WTC11 (cell line): ENCODE data around the gene SPACA9. TPM values are rescaled to one million over a fixed set of nuclear protein-coding genes. Genes with fewer than 3 reads are reported as not detected.

Experiments used
- ATAC-seq: fragments of 200-7000 bp; cut with Tn5 transposase; 2 replicates; pipeline ENCODE4 v1.10.0; 2021; ENCODE audit warnings: mild to moderate bottlenecking, moderate library complexity
- CTCF ChIA-PET: fragments of 300-600 bp; sonication (Branson Sonifier 250); formaldehyde crosslinking; loops from one replicate; lab custom pipeline; 2021; ENCODE audit warnings: antibody characterized with exemption; lab: Charles Lee
- POLR2A ChIA-PET: fragments of 350-600 bp; sonication (Branson Sonifier 250); formaldehyde crosslinking; loops from one replicate; lab custom pipeline; 2021; ENCODE audit warnings: antibody characterized with exemption; lab: Charles Lee
- DNase-seq: peaks from one replicate; pipeline ENCODE4 v3.0.0; 2021; ENCODE audit warnings: low spot score
- H3K27ac Mint-ChIP-seq: 2 replicates; pipeline ENCODE4 v1.8.0; 2021; ENCODE audit warnings: mixed read lengths
- H3K27me3 Mint-ChIP-seq: 2 replicates; pipeline ENCODE4 v1.8.0; 2021; ENCODE audit warnings: low read depth, mild to moderate bottlenecking, moderate library complexity, mixed read lengths
- H3K36me3 Mint-ChIP-seq: 2 replicates; pipeline ENCODE4 v1.8.0; 2021; ENCODE audit warnings: mixed read lengths
- H3K4me1 Mint-ChIP-seq: 2 replicates; pipeline ENCODE4 v1.8.0; 2022; ENCODE audit warnings: mixed read lengths
- H3K4me3 Mint-ChIP-seq: 2 replicates; pipeline ENCODE4 v1.8.0; 2021; ENCODE audit warnings: mild to moderate bottlenecking, moderate library complexity, mixed read lengths
- H3K9me3 Mint-ChIP-seq: 2 replicates; pipeline ENCODE4 v1.8.0; 2021; ENCODE audit warnings: mixed read lengths
- CREB1 ChIP-seq: sonication (generic); formaldehyde crosslinking; IDR thresholded peaks from 2 replicates; pipeline ENCODE4 v1.8.0; 2023; ENCODE audit warnings: mild to moderate bottlenecking, missing genetic modification reagents
- ETV6 ChIP-seq: sonication (generic); formaldehyde crosslinking; IDR thresholded peaks from 2 replicates; pipeline ENCODE4 v1.8.1; 2022; ENCODE audit warnings: mild to moderate bottlenecking, missing genetic modification reagents
- FOXJ3 ChIP-seq: sonication (generic); formaldehyde crosslinking; IDR thresholded peaks from 2 replicates; pipeline ENCODE4 v1.9.0; 2021; ENCODE audit warnings: missing genetic modification reagents, mild to moderate bottlenecking, borderline replicate concordance
- GABPB1 ChIP-seq: sonication (generic); formaldehyde crosslinking; IDR thresholded peaks from 2 replicates; pipeline ENCODE4 v1.8.1; 2023; ENCODE audit warnings: mild to moderate bottlenecking, missing genetic modification reagents
- GRHL2 ChIP-seq: fragments of 250-450 bp; sonication (Bioruptor Pico); IDR thresholded peaks from 2 replicates; pipeline ENCODE4 v1.8.0; 2022; ENCODE audit warnings: mild to moderate bottlenecking, moderate library complexity; ENCODE audit not compliant: insufficient replicate concordance, severe bottlenecking
- IRF2 ChIP-seq: sonication (generic); formaldehyde crosslinking; IDR thresholded peaks from 2 replicates; pipeline ENCODE4 v1.8.0; 2022; ENCODE audit warnings: low read depth, missing genetic modification reagents, borderline replicate concordance
- JAZF1 ChIP-seq: fragments of 250-450 bp; sonication (Bioruptor Pico); IDR thresholded peaks from 2 replicates; pipeline ENCODE4 v1.9.0; 2021; ENCODE audit warnings: moderate library complexity, mild to moderate bottlenecking, inconsistent platforms
- NR1H2 ChIP-seq: sonication (generic); formaldehyde crosslinking; IDR thresholded peaks from 2 replicates; pipeline ENCODE4 v1.9.0; 2021; ENCODE audit warnings: mild to moderate bottlenecking, moderate library complexity, missing genetic modification reagents
- PRRX2 ChIP-seq: fragments of 250-450 bp; sonication (Bioruptor Pico); IDR thresholded peaks from 2 replicates; pipeline ENCODE4 v1.8.0; 2021; ENCODE audit warnings: mild to moderate bottlenecking
- TCF7 ChIP-seq: sonication (generic); formaldehyde crosslinking; IDR thresholded peaks from 2 replicates; pipeline ENCODE4 v1.8.0; 2022; ENCODE audit warnings: mild to moderate bottlenecking, low read depth, missing genetic modification reagents, moderate library complexity
- ZBTB21 ChIP-seq: sonication (generic); formaldehyde crosslinking; IDR thresholded peaks from 2 replicates; pipeline ENCODE4 v1.8.1; 2023; ENCODE audit warnings: mild to moderate bottlenecking, missing genetic modification reagents, borderline replicate concordance
- ZNF138 ChIP-seq: sonication (generic); formaldehyde crosslinking; conservative IDR thresholded peaks from 2 replicates; pipeline ENCODE4 v1.8.1; 2022; ENCODE audit warnings: mild to moderate bottlenecking, moderate library complexity, missing genetic modification reagents
- ZNF263 ChIP-seq: sonication (generic); formaldehyde crosslinking; IDR thresholded peaks from 2 replicates; pipeline ENCODE4 v1.8.1; 2022; ENCODE audit warnings: low read depth, mild to moderate bottlenecking, moderate library complexity, missing genetic modification reagents
- ZNF671 ChIP-seq: fragments of 250-450 bp; sonication (Bioruptor Pico); IDR thresholded peaks from 2 replicates; pipeline ENCODE4 v1.8.0; 2021; ENCODE audit warnings: mild to moderate bottlenecking
- total RNA-seq: library from RNA; stranded (reverse); gene quantifications from 3 replicates; pipeline ENCODE4 v1.2.3, GENCODE V29; 2021
- TF ChIP-seq, protein P1 (sequence below): sonication (generic); formaldehyde crosslinking; conservative IDR thresholded peaks from 2 replicates; pipeline ENCODE4 v1.8.1; 2023; ENCODE audit warnings: mild to moderate bottlenecking, low read depth, missing genetic modification reagents, moderate library complexity
- TF ChIP-seq, protein P2 (sequence below): sonication (generic); formaldehyde crosslinking; IDR thresholded peaks from 2 replicates; pipeline ENCODE4 v1.8.1; 2022; ENCODE audit warnings: low read depth, mild to moderate bottlenecking, moderate library complexity, missing genetic modification reagents, borderline replicate concordance
- TF ChIP-seq, protein P3 (sequence below): fragments of 200-600 bp; IDR thresholded peaks from 2 replicates; pipeline ENCODE4 v1.8.0; 2022; ENCODE audit warnings: antibody characterized with exemption
- TF ChIP-seq, protein P4 (sequence below): fragments of 250-450 bp; sonication (Bioruptor Pico); conservative IDR thresholded peaks from 2 replicates; pipeline ENCODE4 v1.9.0; 2021; ENCODE audit warnings: mild to moderate bottlenecking

SPACA9 gene
- total RNA-seq, 1 experiment from 2014 or later, result 0.48 TPM

DNA sequence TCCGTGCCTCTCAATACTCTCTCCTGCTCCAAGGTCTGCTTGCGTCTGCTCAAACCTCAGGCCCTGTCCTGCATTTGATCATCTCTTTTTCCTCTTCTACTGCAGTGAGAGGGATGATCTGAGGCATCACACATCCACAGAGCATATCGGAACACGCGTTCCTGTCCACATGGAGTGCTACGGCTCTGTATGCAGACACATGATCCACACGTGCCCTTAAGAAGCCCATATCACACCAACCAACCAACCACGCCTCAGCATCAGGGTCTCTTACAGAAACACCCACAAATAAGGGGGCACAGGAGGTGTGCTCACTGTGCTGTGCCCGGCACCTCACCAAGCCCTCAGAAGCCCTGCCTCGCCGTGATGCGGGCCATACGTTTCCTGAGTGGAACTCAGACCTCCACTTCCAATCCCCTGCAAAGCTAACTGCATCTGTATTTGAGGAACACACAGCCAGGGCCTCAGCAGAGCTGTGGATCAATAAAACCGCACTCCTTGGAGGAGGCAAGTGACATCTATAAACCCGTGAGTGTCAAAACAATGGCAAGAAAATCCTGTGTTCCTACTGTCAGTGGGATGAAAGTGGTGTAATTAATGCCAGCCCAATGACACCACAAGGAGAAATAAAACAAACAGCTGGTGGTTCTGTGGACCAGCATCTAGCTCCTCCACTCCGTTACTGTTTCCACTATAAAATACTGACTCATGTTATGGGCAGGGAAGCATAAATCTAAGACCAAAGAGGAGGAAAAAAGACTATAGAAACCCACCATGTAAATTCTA, 41.0 kb upstream of the SPACA9 start:
- no peak for ATAC-seq
- peaks cover 2% of the 10 kb centered on the region; the same call in 1 of the 2 replicates for H3K4me1 Mint-ChIP-seq
- no peak for TF ChIP-seq PRRX2
- TF ChIP-seq CREB1, result no peak
- no peak for TF ChIP-seq ZBTB21
- TF ChIP-seq, protein P1, sequence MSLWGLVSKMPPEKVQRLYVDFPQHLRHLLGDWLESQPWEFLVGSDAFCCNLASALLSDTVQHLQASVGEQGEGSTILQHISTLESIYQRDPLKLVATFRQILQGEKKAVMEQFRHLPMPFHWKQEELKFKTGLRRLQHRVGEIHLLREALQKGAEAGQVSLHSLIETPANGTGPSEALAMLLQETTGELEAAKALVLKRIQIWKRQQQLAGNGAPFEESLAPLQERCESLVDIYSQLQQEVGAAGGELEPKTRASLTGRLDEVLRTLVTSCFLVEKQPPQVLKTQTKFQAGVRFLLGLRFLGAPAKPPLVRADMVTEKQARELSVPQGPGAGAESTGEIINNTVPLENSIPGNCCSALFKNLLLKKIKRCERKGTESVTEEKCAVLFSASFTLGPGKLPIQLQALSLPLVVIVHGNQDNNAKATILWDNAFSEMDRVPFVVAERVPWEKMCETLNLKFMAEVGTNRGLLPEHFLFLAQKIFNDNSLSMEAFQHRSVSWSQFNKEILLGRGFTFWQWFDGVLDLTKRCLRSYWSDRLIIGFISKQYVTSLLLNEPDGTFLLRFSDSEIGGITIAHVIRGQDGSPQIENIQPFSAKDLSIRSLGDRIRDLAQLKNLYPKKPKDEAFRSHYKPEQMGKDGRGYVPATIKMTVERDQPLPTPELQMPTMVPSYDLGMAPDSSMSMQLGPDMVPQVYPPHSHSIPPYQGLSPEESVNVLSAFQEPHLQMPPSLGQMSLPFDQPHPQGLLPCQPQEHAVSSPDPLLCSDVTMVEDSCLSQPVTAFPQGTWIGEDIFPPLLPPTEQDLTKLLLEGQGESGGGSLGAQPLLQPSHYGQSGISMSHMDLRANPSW (CRISPR knock-in tag), result no peak
- TF ChIP-seq GABPB1, result no peak
- TF ChIP-seq, protein P2, sequence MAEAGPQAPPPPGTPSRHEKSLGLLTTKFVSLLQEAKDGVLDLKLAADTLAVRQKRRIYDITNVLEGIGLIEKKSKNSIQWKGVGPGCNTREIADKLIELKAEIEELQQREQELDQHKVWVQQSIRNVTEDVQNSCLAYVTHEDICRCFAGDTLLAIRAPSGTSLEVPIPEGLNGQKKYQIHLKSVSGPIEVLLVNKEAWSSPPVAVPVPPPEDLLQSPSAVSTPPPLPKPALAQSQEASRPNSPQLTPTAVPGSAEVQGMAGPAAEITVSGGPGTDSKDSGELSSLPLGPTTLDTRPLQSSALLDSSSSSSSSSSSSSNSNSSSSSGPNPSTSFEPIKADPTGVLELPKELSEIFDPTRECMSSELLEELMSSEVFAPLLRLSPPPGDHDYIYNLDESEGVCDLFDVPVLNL (CRISPR knock-in tag), result no peak
- no peak for TF ChIP-seq JAZF1
- TF ChIP-seq ZNF671 (CRISPR knock-in tag), result no peak
- TF ChIP-seq, protein P3, sequence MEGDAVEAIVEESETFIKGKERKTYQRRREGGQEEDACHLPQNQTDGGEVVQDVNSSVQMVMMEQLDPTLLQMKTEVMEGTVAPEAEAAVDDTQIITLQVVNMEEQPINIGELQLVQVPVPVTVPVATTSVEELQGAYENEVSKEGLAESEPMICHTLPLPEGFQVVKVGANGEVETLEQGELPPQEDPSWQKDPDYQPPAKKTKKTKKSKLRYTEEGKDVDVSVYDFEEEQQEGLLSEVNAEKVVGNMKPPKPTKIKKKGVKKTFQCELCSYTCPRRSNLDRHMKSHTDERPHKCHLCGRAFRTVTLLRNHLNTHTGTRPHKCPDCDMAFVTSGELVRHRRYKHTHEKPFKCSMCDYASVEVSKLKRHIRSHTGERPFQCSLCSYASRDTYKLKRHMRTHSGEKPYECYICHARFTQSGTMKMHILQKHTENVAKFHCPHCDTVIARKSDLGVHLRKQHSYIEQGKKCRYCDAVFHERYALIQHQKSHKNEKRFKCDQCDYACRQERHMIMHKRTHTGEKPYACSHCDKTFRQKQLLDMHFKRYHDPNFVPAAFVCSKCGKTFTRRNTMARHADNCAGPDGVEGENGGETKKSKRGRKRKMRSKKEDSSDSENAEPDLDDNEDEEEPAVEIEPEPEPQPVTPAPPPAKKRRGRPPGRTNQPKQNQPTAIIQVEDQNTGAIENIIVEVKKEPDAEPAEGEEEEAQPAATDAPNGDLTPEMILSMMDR, result no peak
- no peak for TF ChIP-seq NR1H2 (CRISPR knock-in tag)
- TF ChIP-seq, all 79 proteins: peak for 0
- Mint-ChIP-seq H3K27ac (0 out of 2 replicates have a peak overlapping the region, but pooled peaks have one; percentile 21), H3K4me3 (no peak overlapping the region), H3K9me3 (no peaks in the 10 kb centered on the region), H3K27me3 (no peaks in the 10 kb centered on the region), H3K36me3 (no peaks in the 10 kb centered on the region)
- CTCF ChIA-PET, result interaction anchor here (0.6 to 2.3 kb wide), 3 partner anchors 9 to 246 kb away, joined by 3 to 7 read pairs (median 5); no protein-coding TSS in a partner anchor
- POLR2A ChIA-PET, result no interaction called here
- no peak for DNase-seq

DNA sequence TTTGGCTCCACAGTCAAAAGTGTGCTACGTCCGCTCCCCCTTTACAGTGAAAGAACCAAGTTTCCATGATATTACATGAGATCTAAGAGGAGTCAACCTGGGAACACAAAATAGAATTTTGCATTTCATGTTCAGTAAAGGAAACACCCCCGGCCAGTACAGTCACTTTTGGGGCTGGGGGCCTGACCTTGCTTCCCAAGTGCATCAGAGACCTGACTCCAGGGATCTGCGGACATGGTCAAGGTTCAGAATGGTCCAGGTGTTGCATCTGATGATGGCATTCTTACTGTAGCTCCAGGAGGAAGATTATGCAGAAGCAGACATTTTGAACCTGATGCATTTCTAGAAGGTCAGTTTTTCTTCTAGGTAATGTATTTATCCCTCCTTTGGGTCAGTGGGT, 40.4 kb upstream of the SPACA9 start:
- Mint-ChIP-seq H3K36me3 (no peaks in the 10 kb centered on the region), H3K9me3 (no peaks in the 10 kb centered on the region), H3K4me1 (peaks cover 2% of the 10 kb centered on the region; the same call in 1 of the 2 replicates), H3K27ac (no peak overlapping the region), H3K4me3 (no peak overlapping the region), H3K27me3 (no peaks in the 10 kb centered on the region)
- DNase-seq (no peak), ATAC-seq (no peak)
- ChIA-PET POLR2A (no interaction called here), CTCF (interaction anchor here (1.5 kb wide), 1 partner anchor 9 kb away, joined by 5 read pairs; no protein-coding TSS in a partner anchor)
- TF ChIP-seq IRF2 (CRISPR knock-in tag) (no peak), ETV6 (CRISPR knock-in tag) (no peak), TCF7 (no peak), GRHL2 (no peak), ZNF263 (CRISPR knock-in tag) (no peak), ZNF138 (no peak), FOXJ3 (no peak)
- TF ChIP-seq, protein P4, sequence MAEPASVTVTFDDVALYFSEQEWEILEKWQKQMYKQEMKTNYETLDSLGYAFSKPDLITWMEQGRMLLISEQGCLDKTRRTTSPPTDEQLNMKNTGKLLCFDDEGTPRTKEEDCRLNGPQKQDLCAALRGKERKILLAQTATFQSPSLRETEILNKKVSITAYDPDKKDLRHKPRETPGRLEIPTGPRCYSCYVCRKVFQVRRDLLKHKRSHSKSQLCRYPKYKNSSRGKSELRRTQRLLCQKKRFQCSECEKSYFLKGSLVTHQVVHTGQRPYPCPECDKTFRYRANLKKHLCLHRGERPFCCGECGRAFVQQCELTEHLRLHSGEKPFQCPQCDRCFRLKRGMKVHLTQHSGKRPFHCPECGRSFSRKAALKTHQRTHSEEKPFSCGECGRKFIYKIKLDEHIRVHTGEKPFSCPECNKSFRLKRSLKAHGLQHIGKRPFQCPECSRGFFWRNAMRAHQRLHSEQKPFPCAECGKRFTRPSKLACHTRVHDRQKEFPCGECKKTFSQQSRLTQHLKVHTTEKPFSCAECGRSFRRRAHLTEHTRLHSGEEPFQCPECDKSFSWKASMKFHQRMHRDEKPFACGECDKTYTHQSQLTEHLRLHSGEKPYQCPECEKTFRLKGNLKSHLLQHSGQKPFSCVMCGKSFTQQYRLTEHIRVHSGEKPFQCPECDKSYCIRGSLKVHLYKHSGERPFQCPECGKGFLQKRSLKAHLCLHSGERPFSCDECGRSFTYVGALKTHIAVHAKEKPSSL (CRISPR knock-in tag), result no peak
